H9 (cell line): ENCODE measurements around the gene EXOC3L1. TPM values are rescaled to one million over a fixed set of nuclear protein-coding genes. Genes with fewer than 3 reads are reported as not detected.

ENCODE experiments used
- DNase-seq: peaks from one replicate; pipeline ENCODE4 v3.0.0-alpha.2; 2017
- H2AFZ ChIP-seq: one replicate; pipeline ENCODE4 v1.6.1; 2013; ENCODE audit warnings: mild to moderate bottlenecking, low read length, control low read depth, moderate library complexity
- H2AK5ac ChIP-seq: 2 replicates; pipeline ENCODE4 v1.6.1; 2013; ENCODE audit warnings: low read length, control low read depth, mixed read lengths; ENCODE audit not compliant: insufficient read length
- H2BK120ac ChIP-seq: one replicate; pipeline ENCODE4 v1.6.1; 2013; ENCODE audit warnings: low read depth, mild to moderate bottlenecking, low read length, control low read depth, inconsistent platforms; ENCODE audit not compliant: poor library complexity, severe bottlenecking
- H2BK12ac ChIP-seq: 2 replicates; pipeline ENCODE4 v1.6.1; 2013; ENCODE audit warnings: low read length, control low read depth, mixed read lengths, low read depth; ENCODE audit not compliant: insufficient read length
- H2BK15ac ChIP-seq: 2 replicates; pipeline ENCODE4 v1.6.1; 2013; ENCODE audit warnings: low read depth, low read length, control low read depth
- H2BK20ac ChIP-seq: one replicate; pipeline ENCODE4 v1.6.1; 2013; ENCODE audit warnings: low read depth, mild to moderate bottlenecking, low read length, control low read depth, inconsistent platforms; ENCODE audit not compliant: poor library complexity, severe bottlenecking
- H2BK5ac ChIP-seq: 2 replicates; pipeline ENCODE4 v1.6.1; 2013; ENCODE audit warnings: low read length, control low read depth, mixed read lengths; ENCODE audit not compliant: insufficient read length
- H3K14ac ChIP-seq: 2 replicates; pipeline ENCODE4 v1.6.1; 2013; ENCODE audit warnings: low read length, control low read depth; ENCODE audit not compliant: insufficient read depth
- H3K18ac ChIP-seq: 2 replicates; pipeline ENCODE4 v1.6.1; 2013; ENCODE audit warnings: low read depth, mild to moderate bottlenecking, mixed read lengths, low read length, control low read depth; ENCODE audit not compliant: insufficient read length
- H3K23ac ChIP-seq: 2 replicates; pipeline ENCODE4 v1.6.1; 2013; ENCODE audit warnings: low read length, control low read depth, mixed read lengths, low read depth; ENCODE audit not compliant: insufficient read length
- H3K23me2 ChIP-seq: 2 replicates; pipeline ENCODE4 v1.6.1; 2013; ENCODE audit warnings: low read depth, mild to moderate bottlenecking, mixed read lengths, low read length, control low read depth; ENCODE audit not compliant: insufficient read length, poor library complexity, severe bottlenecking
- H3K27ac ChIP-seq: 2 replicates; pipeline ENCODE4 v1.5.1; 2013; ENCODE audit warnings: low read length, control low read depth, mixed read lengths, low read depth; ENCODE audit not compliant: insufficient read length
- H3K27me3 ChIP-seq: 2 replicates; pipeline ENCODE4 v1.6.1; 2013; ENCODE audit warnings: low read length, control low read depth, inconsistent platforms; ENCODE audit not compliant: insufficient read depth
- H3K4ac ChIP-seq: 2 replicates; pipeline ENCODE4 v1.6.1; 2013; ENCODE audit warnings: low read depth, mild to moderate bottlenecking, control low read depth, inconsistent platforms, low read length, moderate library complexity
- H3K4me1 ChIP-seq: 2 replicates; pipeline ENCODE4 v1.6.1; 2013; ENCODE audit warnings: low read length, control low read depth, inconsistent platforms; ENCODE audit not compliant: insufficient read depth
- H3K4me2 ChIP-seq: 2 replicates; pipeline ENCODE4 v1.6.1; 2013; ENCODE audit warnings: low read length, control low read depth, mixed read lengths; ENCODE audit not compliant: insufficient read length, insufficient read depth
- H3K56ac ChIP-seq: 2 replicates; pipeline ENCODE4 v1.6.1; 2013; ENCODE audit warnings: low read depth, mild to moderate bottlenecking, mixed read lengths, low read length, control low read depth; ENCODE audit not compliant: insufficient read length
- H3K79me1 ChIP-seq: 2 replicates; pipeline ENCODE4 v1.6.1; 2013; ENCODE audit warnings: low read depth, mild to moderate bottlenecking, moderate library complexity, low read length, control low read depth, inconsistent platforms; ENCODE audit not compliant: insufficient read depth, poor library complexity, severe bottlenecking
- H3K79me2 ChIP-seq: 2 replicates; pipeline ENCODE4 v1.6.1; 2013; ENCODE audit warnings: low read length, control low read depth, inconsistent platforms; ENCODE audit not compliant: insufficient read depth
- H3K9ac ChIP-seq: 2 replicates; pipeline ENCODE4 v1.6.1; 2013; ENCODE audit warnings: low read length, control low read depth, mixed read lengths; ENCODE audit not compliant: insufficient read length; ENCODE audit errors: extremely low read depth
- H3K9me3 ChIP-seq: one replicate; pipeline ENCODE4 v1.6.1; 2013; ENCODE audit warnings: low read depth, low read length, inconsistent platforms; ENCODE audit not compliant: control insufficient read depth
- H3T11ph ChIP-seq: one replicate; pipeline ENCODE4 v1.6.1; 2013; ENCODE audit warnings: mild to moderate bottlenecking, low read length, control low read depth, inconsistent platforms
- H4K20me1 ChIP-seq: one replicate; pipeline ENCODE4 v1.6.1; 2013; ENCODE audit not compliant: control insufficient read depth, insufficient read length, insufficient read depth
- H4K5ac ChIP-seq: 2 replicates; pipeline ENCODE4 v1.6.1; 2013; ENCODE audit warnings: low read depth, mild to moderate bottlenecking, mixed read lengths, low read length, control low read depth; ENCODE audit not compliant: insufficient read length
- H4K8ac ChIP-seq: replicated peaks from 2 replicates; pipeline ENCODE4 v1.6.1; 2013; ENCODE audit warnings: low read length, control low read depth, mixed read lengths, low read depth; ENCODE audit not compliant: insufficient read length
- H4K91ac ChIP-seq: 2 replicates; pipeline ENCODE4 v1.6.1; 2013; ENCODE audit warnings: low read depth, mild to moderate bottlenecking, moderate library complexity, mixed read lengths, low read length, control low read depth; ENCODE audit not compliant: insufficient read length
- H3K27ac Mint-ChIP-seq, 3 experiments: 2 replicates in 2 of 3; 3 replicates in 1 of 3; pipeline ENCODE4 v1.8.0; 2020 to 2021; ENCODE audit warnings: mixed read lengths in 3 of 3, mild to moderate bottlenecking in 1 of 3, moderate library complexity in 1 of 3
- H3K27me3 Mint-ChIP-seq: 2 replicates; pipeline ENCODE4 v1.8.0; 2021; ENCODE audit warnings: low read depth, mild to moderate bottlenecking, moderate library complexity, mixed read lengths
- H3K36me3 Mint-ChIP-seq, 3 experiments: 2 replicates in 2 of 3; 3 replicates in 1 of 3; pipeline ENCODE4 v1.8.0; 2020 to 2021; ENCODE audit warnings: low read depth in 3 of 3, mixed read lengths in 3 of 3; ENCODE audit not compliant: insufficient read depth in 1 of 3
- H3K4me1 Mint-ChIP-seq, 2 experiments: 2 replicates each; pipeline ENCODE4 v1.8.0; 2020; ENCODE audit warnings: mixed read lengths in 2 of 2
- H3K4me3 Mint-ChIP-seq, 2 experiments: 2 replicates in 1 of 2; 3 replicates in 1 of 2; pipeline ENCODE4 v1.8.0; 2020 to 2021; ENCODE audit warnings: mild to moderate bottlenecking in 2 of 2, mixed read lengths in 2 of 2, moderate library complexity in 1 of 2
- H3K9me3 Mint-ChIP-seq, 2 experiments: 2 replicates in 1 of 2; 3 replicates in 1 of 2; pipeline ENCODE4 v1.8.0; 2020; ENCODE audit warnings: mild to moderate bottlenecking in 2 of 2, mixed read lengths in 2 of 2, moderate library complexity in 1 of 2
- WGBS: extraction: QIAGEN DNeasy Blood & Tissue Kit; methylation state at CpG from one replicate; pipeline ENCODE4 v1.1.7; 2013; ENCODE audit warnings: missing lambda C conversion rate, low lambda C conversion rate, mixed read lengths; ENCODE audit not compliant: insufficient read length; ENCODE audit errors: extremely low coverage; 5-methylcytosine and 5-hydroxymethylcytosine counted together
- total RNA-seq: library from RNA; stranded (reverse); gene quantifications from 2 replicates; pipeline ENCODE4 v1.2.1, GENCODE V29; 2021
- TF ChIP-seq, protein P1 (sequence below): fragments of 200-600 bp; sonication (generic); conservative IDR thresholded peaks from 3 replicates; pipeline ENCODE4 v1.8.0; 2021; ENCODE audit warnings: antibody characterized with exemption, mild to moderate bottlenecking

EXOC3L1 gene
- total RNA-seq, 1 experiment from 2014 or later, result 3.3 TPM

- H2AFZ ChIP-seq, result no peak overlapping the region
- H3K4me1 ChIP-seq, result peaks cover 2% of the 10 kb centered on the region; the same call in 1 of the 2 replicates
- no peaks in the 10 kb centered on the region for H3K79me2 ChIP-seq
- H3K79me1 ChIP-seq, result no peaks in the 10 kb centered on the region
- no peak overlapping the region for H2BK15ac ChIP-seq
- peak overlapping the region; percentile 48 for H3K4me2 ChIP-seq
- H4K20me1 ChIP-seq, result no peaks in the 10 kb centered on the region
- no peak overlapping the region for H3K23ac ChIP-seq
- peaks cover 17% of the 10 kb centered on the region for H3K23me2 ChIP-seq
- DNase-seq, result peak; percentile 97
- Mint-ChIP-seq H3K4me1 (peaks cover 24 to 26% of the 10 kb centered on the region in 2 experiments), H3K9me3 (no peaks in the 10 kb centered on the region; a peak in 1 of 5 replicates), H3K36me3 (peaks cover 0 to 7% (median 6%) of the 10 kb centered on the region in 3 experiments; a peak in 2 of 7 replicates), H3K27ac (no peak overlapping the region), H3K27me3 (peaks cover 45% of the 10 kb centered on the region), H3K4me3 (peak overlapping the region; percentile 54 to 78)
- H3K18ac ChIP-seq, result no peak overlapping the region
- no peak overlapping the region for H2AK5ac ChIP-seq
- no peak overlapping the region for H2BK5ac ChIP-seq
- H3K9ac ChIP-seq, result no peak overlapping the region
- H4K91ac ChIP-seq, result no peak overlapping the region
- no peak overlapping the region for H3K4ac ChIP-seq
- no peak overlapping the region for H4K8ac ChIP-seq
- no peak overlapping the region for H3K56ac ChIP-seq
- no CpG with 5 or more reads among the region's 73 CpGs for WGBS
- TF ChIP-seq, protein P1, sequence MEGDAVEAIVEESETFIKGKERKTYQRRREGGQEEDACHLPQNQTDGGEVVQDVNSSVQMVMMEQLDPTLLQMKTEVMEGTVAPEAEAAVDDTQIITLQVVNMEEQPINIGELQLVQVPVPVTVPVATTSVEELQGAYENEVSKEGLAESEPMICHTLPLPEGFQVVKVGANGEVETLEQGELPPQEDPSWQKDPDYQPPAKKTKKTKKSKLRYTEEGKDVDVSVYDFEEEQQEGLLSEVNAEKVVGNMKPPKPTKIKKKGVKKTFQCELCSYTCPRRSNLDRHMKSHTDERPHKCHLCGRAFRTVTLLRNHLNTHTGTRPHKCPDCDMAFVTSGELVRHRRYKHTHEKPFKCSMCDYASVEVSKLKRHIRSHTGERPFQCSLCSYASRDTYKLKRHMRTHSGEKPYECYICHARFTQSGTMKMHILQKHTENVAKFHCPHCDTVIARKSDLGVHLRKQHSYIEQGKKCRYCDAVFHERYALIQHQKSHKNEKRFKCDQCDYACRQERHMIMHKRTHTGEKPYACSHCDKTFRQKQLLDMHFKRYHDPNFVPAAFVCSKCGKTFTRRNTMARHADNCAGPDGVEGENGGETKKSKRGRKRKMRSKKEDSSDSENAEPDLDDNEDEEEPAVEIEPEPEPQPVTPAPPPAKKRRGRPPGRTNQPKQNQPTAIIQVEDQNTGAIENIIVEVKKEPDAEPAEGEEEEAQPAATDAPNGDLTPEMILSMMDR, result peak; percentile 20; the same call in 1 of the 3 replicates
- no peak overlapping the region for H4K5ac ChIP-seq
- no peaks in the 10 kb centered on the region for H3K9me3 ChIP-seq
- H3K14ac ChIP-seq, result peak overlapping the region; percentile 32; the same call in 1 of the 2 replicates
- no peak overlapping the region for H2BK120ac ChIP-seq
- no peak overlapping the region for H2BK20ac ChIP-seq
- no peak overlapping the region for H3K27ac ChIP-seq
- H3K27me3 ChIP-seq, result peaks cover 17% of the 10 kb centered on the region; the same call in 1 of the 2 replicates
- H2BK12ac ChIP-seq, result no peak overlapping the region
- no peak overlapping the region for H3T11ph ChIP-seq
Observed at GRCh38 chr16:67177743-67178699, 11.9 kb downstream of the EXOC3L1 start.
